Endothelial cell of umbilical vein (primary cell): ENCODE measurements around the gene PPP1R7. TPM values are rescaled to one million over a fixed set of nuclear protein-coding genes. Genes with fewer than 3 reads are reported as not detected.

ENCODE experiments used
- BruUV-seq: library from RNA; stranded (reverse); fragments of 400-500 nt; replicated peaks from 2 replicates; lab custom pipeline; 2021; lab: Mats Ljungman, UMichigan
- CTCF ChIA-PET: fragments of 300-600, 350-600 bp; sonication (Branson Sonifier 250); formaldehyde crosslinking; loops from one replicate; lab custom pipeline; 2021; ENCODE audit warnings: antibody characterized with exemption, inconsistent platforms; lab: Charles Lee
- POLR2A ChIA-PET: fragments of 300-600, 350-600 bp; sonication (Branson Sonifier 250); formaldehyde crosslinking; loops from one replicate; lab custom pipeline; 2021; ENCODE audit warnings: antibody characterized with exemption, inconsistent platforms; lab: Charles Lee
- DNase-seq: peaks from one replicate; pipeline ENCODE4 v3.0.0-alpha.2; 2011; ENCODE audit warnings: low read depth, low spot score
- FAIRE-seq: peaks from 2 replicates; lab custom pipeline; 2011; peaks lifted over from hg19 to GRCh38; lab: Jason Lieb, UNC
- H2AFZ ChIP-seq: 2 replicates; pipeline ENCODE4 v1.6.0; 2012; ENCODE audit warnings: low read depth, low read length, control low read depth, inconsistent platforms
- H3K27ac ChIP-seq: 2 replicates; pipeline ENCODE4 v1.5.1; 2011; ENCODE audit warnings: low read depth, mild to moderate bottlenecking, control low read depth, low read length, moderate library complexity; ENCODE audit not compliant: insufficient read depth
- H3K27me3 ChIP-seq, 2 experiments: 2 replicates each; pipeline versions ENCODE4 v1.6.0 to v1.6.1; 2011; ENCODE audit warnings: low read length in 2 of 2, mixed read lengths in 1 of 2; ENCODE audit not compliant: control insufficient read depth in 2 of 2, insufficient read depth in 2 of 2
- H3K36me3 ChIP-seq, 2 experiments: 2 replicates in 1 of 2; 3 replicates in 1 of 2; pipeline ENCODE4 v1.5.1; 2011; ENCODE audit warnings: low read length in 2 of 2, mild to moderate bottlenecking in 1 of 2, moderate library complexity in 1 of 2; ENCODE audit not compliant: control insufficient read depth in 2 of 2, insufficient read depth in 2 of 2; ENCODE audit errors: extremely low read depth in 1 of 2
- H3K4me1 ChIP-seq: 3 replicates; pipeline ENCODE4 v1.5.1; 2011; ENCODE audit warnings: mild to moderate bottlenecking, low read length; ENCODE audit not compliant: control insufficient read depth, insufficient read depth; ENCODE audit errors: extremely low read depth
- H3K4me2 ChIP-seq: 2 replicates; pipeline ENCODE4 v1.6.1; 2011; ENCODE audit warnings: low read length, control low read depth, mixed read lengths; ENCODE audit not compliant: insufficient read depth
- H3K4me3 ChIP-seq, 3 experiments: fragments of 200-600 bp in 1 of 3; sonication (generic), shearing (Covaris generic) in 1 of 3; replicated peaks in 1 of 3; 2 replicates each; pipeline ENCODE4 v1.5.1; 2011 to 2016; ENCODE audit warnings: control low read depth in 3 of 3, low read length in 3 of 3, mild to moderate bottlenecking in 2 of 3, inconsistent platforms in 1 of 3, low read depth in 1 of 3, moderate library complexity in 1 of 3; ENCODE audit not compliant: insufficient read depth in 1 of 3
- H3K79me2 ChIP-seq: 2 replicates; pipeline ENCODE4 v1.6.0; 2012; ENCODE audit warnings: low read length, inconsistent platforms; ENCODE audit not compliant: control insufficient read depth, insufficient read depth
- H3K9ac ChIP-seq: replicated peaks from 2 replicates; pipeline ENCODE3; 2011; ENCODE audit warnings: low read length, control low read depth; ENCODE audit not compliant: insufficient read depth; ENCODE audit errors: extremely low read depth
- H3K9me1 ChIP-seq: replicated peaks from 3 replicates; pipeline ENCODE4 v1.6.0; 2011; ENCODE audit warnings: mild to moderate bottlenecking, low read length; ENCODE audit not compliant: control insufficient read depth, insufficient read depth; ENCODE audit errors: extremely low read depth
- H3K9me3 ChIP-seq: replicated peaks from 2 replicates; pipeline ENCODE4 v1.5.1; 2012; ENCODE audit warnings: low read length, inconsistent platforms; ENCODE audit not compliant: control insufficient read depth, insufficient read depth
- H4K20me1 ChIP-seq: replicated peaks from 2 replicates; pipeline ENCODE3; 2011; ENCODE audit warnings: mild to moderate bottlenecking, low read length; ENCODE audit not compliant: control insufficient read depth, insufficient read depth; ENCODE audit errors: extremely low read depth
- CTCF ChIP-seq, 2 donors: IDR thresholded peaks; 1 replicate in 1 of 2; 2 replicates in 1 of 2; pipeline ENCODE4 v1.5.1; 2011; ENCODE audit warnings: low read length in 2 of 2, mild to moderate bottlenecking in 2 of 2, moderate library complexity in 2 of 2, control low read depth in 1 of 2, inconsistent platforms in 1 of 2, low read depth in 1 of 2; ENCODE audit not compliant: insufficient read depth in 1 of 2; ENCODE audit errors: extremely low read depth in 1 of 2
- EZH2 ChIP-seq: IDR thresholded peaks from 2 replicates; pipeline ENCODE4 v1.6.1; 2012; ENCODE audit warnings: borderline replicate concordance, low read depth, mild to moderate bottlenecking, moderate library complexity, low read length, inconsistent platforms; ENCODE audit not compliant: severe bottlenecking
- FOS ChIP-seq: IDR thresholded peaks from 2 replicates; pipeline ENCODE4 v1.6.1; 2011; ENCODE audit warnings: mild to moderate bottlenecking, low read length, moderate library complexity, borderline replicate concordance; ENCODE audit not compliant: insufficient read depth
- GATA2 ChIP-seq: IDR thresholded peaks from 2 replicates; pipeline ENCODE4 v1.7.0; 2011; ENCODE audit warnings: low read depth, mild to moderate bottlenecking, moderate library complexity, mixed read lengths, low read length; ENCODE audit not compliant: insufficient read length, insufficient read depth
- JUN ChIP-seq: IDR thresholded peaks from 2 replicates; pipeline ENCODE4 v1.6.1; 2011; ENCODE audit warnings: borderline replicate concordance, low read depth; ENCODE audit not compliant: insufficient read length, insufficient read depth
- MAX ChIP-seq: IDR thresholded peaks from 2 replicates; pipeline ENCODE4 v1.6.1; 2011; ENCODE audit not compliant: insufficient read depth, insufficient read length
- MYC ChIP-seq: IDR thresholded peaks from one replicate; pipeline ENCODE4 v1.6.1; 2011; ENCODE audit warnings: mild to moderate bottlenecking, low read depth, low read length
- POLR2A ChIP-seq: IDR thresholded peaks from 2 replicates; pipeline ENCODE4 v1.6.1; 2012; ENCODE audit warnings: low read depth, mild to moderate bottlenecking, control low read depth, low read length
- POLR2AphosphoS5 ChIP-seq: IDR thresholded peaks from 2 replicates; pipeline ENCODE4 v1.6.1; 2012; ENCODE audit warnings: low read depth, mild to moderate bottlenecking, control low read depth, low read length, moderate library complexity; ENCODE audit not compliant: insufficient read depth
- dilution Hi-C: fragments of 300-500 bp; cut with MboI; formaldehyde crosslinking; loops from one replicate; pipeline ENCODE4 v1.15.0; 2019; ENCODE audit warnings: low sequenced_read_pairs; ENCODE audit not compliant: extremely low pct_ligation_motif_present
- intact Hi-C: fragments of 100-400 bp; cut with micrococcal nuclease; formaldehyde crosslinking; loops from one replicate; pipeline ENCODE4 v1.10.0; 2022
- polyA plus RNA-seq, 4 experiments: library from polyadenylated mRNA; depleted of rRNA in 3 of 4; stranded (reverse) in 3 of 4; unstranded in 1 of 4; fragments of >200 nt; gene quantifications; 2 replicates each; pipeline versions ENCODE4 v1.2.1 to v1.2.3, GENCODE V29; 2011 to 2012; ENCODE audit warnings: missing spikeins in 1 of 4
- total RNA-seq: library from RNA; stranded (reverse); gene quantifications from 2 replicates; pipeline ENCODE4 v1.2.3, GENCODE V29; 2021

Gene PPP1R7
- total and polyA plus RNA-seq, 2 donors (not counting 3 experiments of a cell fraction or from before 2014, with no cell fraction given): 30.3 to 60.8 TPM

GRCh38 chr2:241118737-241119505 is 31.3 kb upstream of the PPP1R7 start:
- H3K9me3 ChIP-seq: no peaks in the 10 kb centered on the region

GRCh38 chr2:241120440-241120839 is 29.8 kb upstream of the PPP1R7 start:
- TF ChIP-seq CTCF (IDR thresholded peaks at IDR 0.05; ENCODE audit: extremely low read depth in 1 of 2, insufficient read depth in 1 of 2, low read depth in 1 of 2, low read length in 2 of 2): no peak
- no peak for TF ChIP-seq JUN
- no peak for TF ChIP-seq MAX
- no peak for TF ChIP-seq POLR2AphosphoS5
- no peak for TF ChIP-seq EZH2
- TF ChIP-seq POLR2A: no peak
- TF ChIP-seq GATA2: no peak
- no peak for TF ChIP-seq MYC
- no peak for TF ChIP-seq FOS
- no peak overlapping the region for H3K27ac ChIP-seq
- ChIA-PET POLR2A (no interaction called here), CTCF (no interaction called here)
- no peaks in the 10 kb centered on the region for H3K27me3 ChIP-seq
- FAIRE-seq (no peak), DNase-seq (no peak)
- H3K79me2 ChIP-seq: no peaks in the 10 kb centered on the region
- H3K9ac ChIP-seq: no peak overlapping the region
- intact Hi-C loops (no loop called here), dilution Hi-C loops (no loop called here)
- H3K36me3 ChIP-seq: peaks cover 0 to 2% of the 10 kb centered on the region in 2 experiments
- no peak overlapping the region for H2AFZ ChIP-seq
- H3K4me1 ChIP-seq: no peaks in the 10 kb centered on the region
- no peak overlapping the region for H3K4me3 ChIP-seq
- H3K9me1 ChIP-seq: no peaks in the 10 kb centered on the region
- BruUV-seq: no TSS peak
- H3K9me3 ChIP-seq: no peaks in the 10 kb centered on the region
- no peaks in the 10 kb centered on the region for H4K20me1 ChIP-seq
- H3K4me2 ChIP-seq: no peak overlapping the region

More at GRCh38 chr2:241118737-241119505, 31.3 kb upstream of the PPP1R7 start:
- ChIA-PET CTCF (no interaction called here), POLR2A (no interaction called here)
- H3K4me2 ChIP-seq: no peak overlapping the region
- H3K27ac ChIP-seq: no peak overlapping the region
- no peak overlapping the region for H2AFZ ChIP-seq
- H3K79me2 ChIP-seq: no peaks in the 10 kb centered on the region
- no peak overlapping the region for H3K9ac ChIP-seq
- H3K4me3 ChIP-seq: no peak overlapping the region
- H3K36me3 ChIP-seq: peaks cover 0 to 2% of the 10 kb centered on the region in 2 experiments
- no peak for DNase-seq
- dilution Hi-C loops: no loop called here
- BruUV-seq: no TSS peak
- no peaks in the 10 kb centered on the region for H4K20me1 ChIP-seq
- no peaks in the 10 kb centered on the region for H3K9me1 ChIP-seq
- no peaks in the 10 kb centered on the region for H3K27me3 ChIP-seq
- TF ChIP-seq POLR2AphosphoS5 (no peak), MAX (no peak), JUN (no peak), GATA2 (no peak)
- FAIRE-seq: no peak
- intact Hi-C loops: no loop called here
- H3K4me1 ChIP-seq: no peaks in the 10 kb centered on the region
